DMS79 (cell line): ENCODE results near the gene SYNGR1.

Experiments used
- DNase-seq: peaks from one replicate; lab custom pipeline; 2025; lab: John Stamatoyannopoulos, UW

The SYNGR1 gene, protein sequence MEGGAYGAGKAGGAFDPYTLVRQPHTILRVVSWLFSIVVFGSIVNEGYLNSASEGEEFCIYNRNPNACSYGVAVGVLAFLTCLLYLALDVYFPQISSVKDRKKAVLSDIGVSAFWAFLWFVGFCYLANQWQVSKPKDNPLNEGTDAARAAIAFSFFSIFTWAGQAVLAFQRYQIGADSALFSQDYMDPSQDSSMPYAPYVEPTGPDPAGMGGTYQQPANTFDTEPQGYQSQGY

DNA sequence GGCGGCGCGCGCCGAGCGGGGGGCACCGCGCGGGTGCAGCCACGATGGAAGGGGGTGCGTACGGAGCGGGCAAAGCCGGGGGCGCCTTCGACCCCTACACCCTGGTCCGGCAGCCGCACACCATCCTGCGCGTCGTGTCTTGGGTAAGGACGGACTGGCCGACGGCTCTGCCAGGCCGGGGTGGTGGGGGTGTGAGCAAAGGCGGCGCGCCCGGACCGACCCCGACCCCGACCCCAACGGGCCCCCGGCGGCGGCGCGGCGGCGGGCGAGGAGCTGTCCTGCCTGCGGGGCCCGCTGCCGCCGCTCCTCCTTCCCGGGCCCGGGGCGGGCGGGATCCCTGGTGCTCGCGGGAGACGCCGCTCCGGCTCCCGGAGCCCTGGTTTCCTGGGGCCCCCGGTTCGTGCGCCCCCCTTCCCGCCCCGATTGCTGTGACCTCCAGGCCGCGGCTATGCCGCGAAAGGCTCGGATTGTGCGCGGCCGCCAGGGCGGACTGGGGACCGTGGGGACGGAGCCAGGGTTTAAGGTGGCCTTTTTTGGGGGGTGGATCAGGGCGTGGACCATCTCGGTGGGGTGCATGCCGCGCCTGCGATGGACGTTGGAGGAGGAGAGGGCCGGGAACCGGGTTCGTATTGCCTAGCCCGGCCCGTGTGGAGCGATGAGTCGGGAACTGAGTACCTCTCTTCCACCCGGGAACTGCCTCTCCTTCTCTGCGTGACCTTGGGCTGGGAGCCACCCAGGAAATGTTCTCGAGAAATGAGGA lies at the start of gene SYNGR1:
Gene SYNGR1, plus strand, starts transcription at position 25 of the 760 bp plus-strand sequence. Its CDS starts 20 bp downstream, at position 45.
- no peak for DNase-seq

DNA sequence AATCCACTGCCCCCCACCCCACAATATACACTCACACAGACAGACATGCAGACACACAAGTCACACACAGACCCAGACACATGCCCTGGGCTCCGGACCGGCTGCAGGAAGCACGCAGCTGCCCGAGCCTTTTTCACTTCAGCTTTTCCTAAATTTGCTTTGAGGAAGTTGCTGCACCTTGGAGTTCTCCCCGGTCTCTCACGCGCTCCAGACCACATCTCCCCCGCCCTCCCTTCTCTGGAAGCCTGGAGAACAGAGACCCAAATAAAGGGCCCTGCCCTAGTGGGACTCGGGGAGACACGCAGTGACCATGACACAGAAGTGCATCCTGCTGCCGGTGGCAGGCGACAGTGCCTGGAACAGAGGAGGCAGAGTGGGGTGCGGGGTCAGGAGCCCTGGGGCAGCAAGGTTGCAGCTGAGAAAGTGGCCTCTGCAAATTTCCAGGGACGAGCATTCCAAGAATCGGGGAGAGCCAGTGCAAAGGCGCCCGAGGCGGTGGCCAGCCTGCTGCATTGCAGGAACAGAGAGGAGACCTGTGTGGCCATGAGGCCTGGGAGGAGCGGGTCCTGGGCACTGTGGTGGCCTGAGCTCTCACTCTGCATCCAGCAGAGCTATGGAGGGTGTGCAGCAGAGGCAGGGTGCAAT lies 49.5 kb upstream of the SYNGR1 start:
- DNase-seq, result no peak

DNA sequence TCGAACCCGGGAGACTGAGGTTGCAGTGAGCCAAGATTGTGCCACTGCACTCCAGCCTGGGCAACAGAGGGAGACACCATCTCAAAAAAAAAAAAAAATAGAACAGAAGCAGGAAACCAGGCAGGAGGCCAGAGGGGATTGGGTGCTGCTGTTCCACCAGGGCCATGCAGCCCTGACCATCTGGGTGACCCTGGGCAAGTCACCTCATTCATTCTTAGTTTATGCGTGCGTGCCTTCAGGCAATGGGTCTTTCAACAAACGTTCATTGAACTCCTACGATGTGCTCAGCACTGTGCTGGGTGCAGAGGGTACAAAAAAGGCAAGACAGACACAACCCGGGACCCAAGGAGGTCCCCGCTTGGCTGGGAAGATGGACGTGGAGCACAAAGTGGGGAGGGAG lies 48.7 kb upstream of the SYNGR1 start:
- DNase-seq, result no peak

DNA sequence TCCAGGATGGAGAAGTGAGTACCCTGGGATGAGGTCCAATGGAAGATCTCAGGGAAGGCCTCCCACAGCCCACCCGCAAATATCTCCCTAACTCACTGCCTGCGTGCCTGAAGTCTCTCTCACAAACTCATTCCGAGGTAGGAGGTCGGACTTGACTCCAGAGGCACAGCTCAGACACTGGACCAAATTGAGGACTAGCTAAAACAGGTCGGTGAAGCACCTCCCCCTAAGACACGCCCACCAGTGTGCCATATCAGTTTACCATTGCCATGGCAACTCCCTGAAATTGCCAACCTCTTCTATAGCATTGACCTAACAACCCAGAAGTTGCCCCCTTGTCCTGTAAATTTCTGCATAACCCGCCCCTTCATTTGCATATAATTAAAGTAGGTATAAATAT lies 47.9 kb upstream of the SYNGR1 start:
- no peak for DNase-seq

DNA sequence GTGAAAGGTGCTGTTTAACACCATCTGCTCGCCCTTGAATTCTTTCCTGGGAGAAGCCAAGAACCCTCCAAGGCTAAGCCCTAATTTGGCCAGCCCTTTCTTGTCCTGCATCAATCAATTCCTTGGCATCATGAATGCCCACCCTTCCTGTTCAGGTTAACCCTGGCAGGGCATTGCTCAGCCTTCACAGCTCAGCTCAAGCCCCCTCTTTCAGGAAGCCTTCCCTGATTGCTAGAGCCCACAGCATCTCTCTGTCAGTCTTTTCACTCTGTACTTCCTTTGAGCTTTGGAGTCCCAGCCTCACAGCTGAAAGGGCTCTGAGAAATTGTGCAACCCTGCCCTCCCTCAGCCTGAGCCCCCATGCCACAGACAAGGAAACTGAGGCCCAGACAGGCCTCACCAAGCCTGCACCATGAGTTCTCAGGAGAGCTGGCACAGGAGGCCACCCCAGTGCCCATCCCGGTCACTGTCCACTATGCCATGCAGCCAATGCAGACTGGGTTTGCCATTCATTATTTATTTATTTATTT lies 47.3 kb upstream of the SYNGR1 start:
- DNase-seq, result no peak

DNA sequence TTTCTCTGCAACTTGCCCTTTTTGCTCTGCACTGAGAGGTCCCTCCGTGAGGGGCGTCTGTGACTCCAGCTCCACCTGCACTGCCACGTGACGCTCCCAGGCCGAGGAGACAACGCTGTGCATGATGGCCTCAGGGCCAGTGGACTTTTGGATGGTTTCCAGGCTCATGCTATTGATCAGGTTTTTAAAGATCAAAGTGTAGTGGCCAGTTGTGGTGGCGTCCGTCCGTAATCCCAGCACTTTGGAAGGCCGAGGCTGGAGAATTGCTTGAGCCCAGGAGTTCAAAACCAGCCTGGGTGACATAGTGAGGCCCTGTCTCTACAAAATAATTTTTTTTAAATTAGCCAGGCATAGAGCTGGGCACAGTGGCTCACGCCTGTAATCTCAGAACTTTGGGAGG lies 46.4 kb upstream of the SYNGR1 start:
- DNase-seq, result no peak

DNA sequence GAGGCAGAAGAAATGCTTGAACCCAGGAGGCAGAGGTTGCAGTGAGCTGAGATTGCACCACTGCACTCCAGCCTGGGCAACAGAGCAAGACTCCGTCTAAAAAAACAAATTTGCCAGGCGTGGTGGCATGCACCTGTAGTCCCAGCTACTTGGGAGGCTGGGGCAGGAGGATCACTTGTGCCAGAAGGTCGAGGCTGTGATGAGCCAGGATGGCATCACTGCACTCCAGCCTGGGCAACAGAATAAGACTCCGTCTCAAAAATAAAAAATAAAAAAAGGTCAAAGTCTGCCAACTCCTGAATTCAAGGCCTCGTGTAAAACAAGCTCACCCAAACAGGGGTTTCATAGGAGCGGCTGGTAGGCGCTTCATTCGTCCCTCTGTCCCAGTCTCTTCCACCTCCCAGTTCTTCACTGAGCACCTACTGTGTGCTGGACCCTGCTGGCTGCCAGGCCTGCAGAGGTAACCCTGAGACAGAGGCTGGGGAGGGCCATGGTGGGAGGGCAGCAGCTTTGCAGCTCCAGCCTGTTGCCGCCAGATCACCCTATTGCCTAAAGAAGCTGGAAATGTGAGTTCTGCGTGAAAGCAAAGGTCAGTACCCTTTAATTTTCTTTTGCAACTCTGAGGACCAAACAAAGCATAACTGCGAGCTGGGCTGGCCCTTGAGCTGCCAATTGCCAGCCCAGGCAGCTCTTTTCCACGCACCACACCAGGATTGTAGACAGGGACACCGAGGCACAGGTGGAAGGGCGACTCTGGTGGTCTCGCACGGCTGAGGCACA lies 45.7 kb upstream of the SYNGR1 start:
- no peak for DNase-seq

DNA sequence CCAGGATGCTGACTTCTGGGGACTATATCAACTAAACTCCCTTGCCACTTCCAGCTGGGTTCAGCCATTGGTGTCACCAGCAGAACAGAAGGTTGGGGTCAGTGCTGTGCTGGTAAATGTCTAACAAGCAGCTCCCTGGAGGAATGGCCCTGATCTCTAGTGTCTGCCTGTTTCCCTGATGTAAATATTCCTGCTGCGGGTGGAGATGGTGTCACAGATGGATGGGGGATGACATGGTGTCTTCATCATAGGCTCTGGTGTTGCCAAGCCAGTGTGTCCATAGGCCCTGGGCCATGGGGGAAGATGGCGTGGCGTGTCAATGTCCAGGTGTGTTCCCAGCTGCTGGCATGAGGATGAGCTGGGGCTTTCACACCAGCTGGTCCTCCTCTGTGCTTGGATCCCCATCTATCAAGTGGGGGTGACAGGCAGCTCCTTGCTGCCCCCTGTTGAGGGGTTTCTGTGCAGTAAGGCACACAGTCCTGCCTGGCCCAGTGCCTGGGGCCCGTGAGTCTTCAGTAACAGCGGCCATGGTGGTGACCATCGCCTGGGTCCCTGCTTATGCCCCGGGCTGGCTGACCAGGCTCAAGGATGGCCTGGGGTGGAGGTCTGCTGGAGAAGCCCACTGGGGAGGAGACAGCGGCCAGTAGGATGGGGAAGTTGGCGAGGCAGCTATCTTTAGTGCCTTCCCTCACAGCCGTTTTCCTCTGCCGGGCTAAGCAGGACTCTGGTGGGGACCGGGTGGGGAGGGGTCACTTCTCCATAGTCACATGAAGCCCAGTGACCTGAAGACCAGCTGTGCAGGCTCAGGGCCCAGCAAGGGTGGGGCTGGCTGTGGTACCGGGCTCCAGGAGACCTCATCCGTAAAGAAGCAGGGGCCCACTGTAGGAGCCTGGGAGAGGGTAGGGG lies 43.1 kb upstream of the SYNGR1 start:
- DNase-seq, result no peak

DNA sequence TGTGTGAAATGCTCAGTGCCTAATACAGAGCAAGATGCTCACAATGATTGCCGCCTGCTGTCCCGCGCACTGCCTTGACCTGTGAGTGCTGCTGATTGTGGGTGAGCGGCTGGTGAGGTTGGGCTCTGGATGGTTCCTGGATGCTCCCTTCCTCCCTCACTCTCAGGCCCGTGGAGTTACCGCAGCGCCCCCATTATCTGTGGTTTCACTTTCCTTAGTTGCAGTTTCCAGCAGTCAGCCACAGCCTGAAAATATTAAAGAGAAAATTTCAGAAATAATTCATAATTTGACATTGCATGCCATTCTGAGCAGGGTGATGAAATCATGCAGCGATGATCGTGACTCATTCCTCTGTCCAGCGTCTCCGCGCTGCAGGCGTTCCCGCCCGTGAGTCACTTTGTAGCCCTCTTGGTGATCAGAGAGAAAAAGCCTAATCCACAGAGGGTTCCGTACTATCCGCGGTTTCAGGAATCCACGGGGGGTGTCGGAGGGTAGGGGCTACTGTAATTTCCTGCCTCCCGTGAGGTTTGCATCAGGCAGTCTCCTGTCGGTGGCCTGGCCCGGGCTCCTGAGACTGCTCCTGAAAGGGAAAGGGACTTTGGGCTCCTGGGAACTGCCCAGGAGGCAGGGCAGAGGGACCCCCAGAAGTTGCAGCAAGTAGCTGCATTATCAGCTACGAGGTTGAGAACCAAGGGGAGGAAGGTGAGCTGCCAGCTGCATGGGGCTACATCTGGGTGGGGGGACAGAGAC lies 41.0 kb upstream of the SYNGR1 start:
- no peak for DNase-seq

DNA sequence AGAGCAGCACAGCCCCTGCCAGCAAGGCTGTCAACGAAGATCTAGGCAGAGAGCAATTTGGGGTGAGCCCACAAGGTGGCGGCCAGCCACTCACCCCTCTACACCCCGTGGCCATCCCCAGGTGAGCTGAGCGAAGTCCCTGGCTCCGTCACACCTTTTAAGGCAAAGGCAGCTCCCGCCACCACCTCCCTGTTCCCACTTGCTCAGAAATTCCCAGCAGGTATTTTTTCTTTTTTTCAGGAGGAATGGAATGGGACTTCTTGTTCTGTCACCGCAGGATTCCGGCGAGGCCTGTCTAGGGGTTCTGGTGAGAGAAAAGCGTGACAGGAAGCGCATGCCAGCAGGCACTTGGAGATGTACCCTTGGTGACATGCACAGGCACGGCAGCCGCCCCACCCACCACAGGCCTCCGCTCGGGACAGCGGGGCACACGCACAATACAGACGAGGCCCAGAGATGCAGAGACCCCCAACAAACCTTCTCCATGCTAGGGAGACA lies 40.4 kb upstream of the SYNGR1 start:
- DNase-seq, result no peak

DNA sequence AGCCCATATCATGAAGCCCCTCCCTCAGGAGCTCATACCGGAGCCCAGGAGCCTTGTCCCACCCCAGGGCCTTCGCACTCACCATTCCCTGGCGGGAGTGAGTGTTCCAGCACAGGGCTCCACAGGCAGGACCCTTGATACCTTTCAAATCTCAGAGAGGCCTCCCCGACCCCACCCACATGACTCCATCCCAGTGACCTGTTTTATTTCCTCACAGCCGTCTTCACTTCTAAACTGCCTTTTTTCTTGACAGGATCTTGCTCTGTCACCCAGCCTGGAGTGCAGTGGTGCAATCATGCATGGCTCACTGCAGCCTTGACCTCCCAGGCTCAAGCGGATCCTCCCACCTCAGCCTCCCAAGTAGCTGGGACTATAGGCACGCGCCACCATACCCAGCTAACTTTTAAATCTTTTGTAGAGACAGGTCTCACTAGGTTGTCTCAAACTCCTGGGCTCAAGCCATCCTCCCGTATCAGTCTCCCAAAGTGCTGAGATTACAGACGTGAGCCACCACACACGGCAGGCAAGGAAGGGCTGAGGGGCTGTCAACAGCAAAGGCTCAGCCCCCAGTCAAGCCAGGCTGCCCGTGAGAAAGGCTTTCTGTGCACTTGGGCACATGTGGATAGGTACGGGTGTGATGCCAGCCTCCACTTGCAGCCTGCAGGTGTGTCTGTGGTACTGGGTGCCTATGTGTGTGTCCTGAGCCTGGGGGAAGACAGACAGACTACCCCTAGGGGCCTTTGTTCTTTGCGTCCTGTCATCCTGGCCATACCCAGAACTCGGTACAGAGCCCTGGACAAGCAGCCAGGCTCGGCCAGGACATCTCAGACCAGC lies 39.7 kb upstream of the SYNGR1 start:
- DNase-seq, result no peak

DNA sequence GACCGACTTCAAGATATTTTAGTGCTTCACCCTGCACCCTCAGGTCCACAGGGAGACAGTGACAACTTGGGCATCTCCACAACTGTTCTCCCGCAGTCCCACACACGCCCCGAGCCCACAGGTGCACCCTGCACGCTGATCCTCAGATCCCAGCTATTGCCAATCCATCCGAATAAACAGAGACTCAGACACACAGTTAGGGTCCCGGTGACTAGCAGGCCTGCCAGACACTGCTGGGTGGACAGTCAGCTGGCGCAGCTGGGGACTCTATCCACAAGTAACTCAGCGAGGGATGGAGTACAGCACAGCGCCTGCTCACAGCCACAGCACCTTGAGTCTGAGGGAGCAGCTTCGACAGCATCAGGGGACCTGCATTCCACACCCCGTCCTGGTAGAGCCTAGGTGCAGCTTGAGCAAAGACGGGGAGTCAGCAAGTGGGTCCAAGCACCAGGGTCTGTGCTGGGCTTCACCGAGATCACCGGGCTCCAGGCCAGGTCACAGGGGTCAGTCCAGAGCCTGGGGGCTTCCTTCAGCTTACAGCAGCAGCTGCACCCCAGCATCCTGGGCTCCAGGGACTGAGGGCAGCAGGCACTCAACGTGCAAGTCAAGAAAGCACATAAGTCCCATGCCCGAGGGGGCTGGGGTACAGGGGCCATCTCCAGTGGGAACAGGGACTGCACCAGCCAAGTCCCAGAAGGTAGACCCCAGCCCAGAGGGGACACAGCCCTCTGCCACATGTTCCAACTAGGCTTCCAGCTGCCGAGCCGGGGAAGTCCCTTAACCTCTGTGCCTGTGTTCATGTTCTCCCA lies 38.0 kb upstream of the SYNGR1 start:
- DNase-seq, result no peak

DNA sequence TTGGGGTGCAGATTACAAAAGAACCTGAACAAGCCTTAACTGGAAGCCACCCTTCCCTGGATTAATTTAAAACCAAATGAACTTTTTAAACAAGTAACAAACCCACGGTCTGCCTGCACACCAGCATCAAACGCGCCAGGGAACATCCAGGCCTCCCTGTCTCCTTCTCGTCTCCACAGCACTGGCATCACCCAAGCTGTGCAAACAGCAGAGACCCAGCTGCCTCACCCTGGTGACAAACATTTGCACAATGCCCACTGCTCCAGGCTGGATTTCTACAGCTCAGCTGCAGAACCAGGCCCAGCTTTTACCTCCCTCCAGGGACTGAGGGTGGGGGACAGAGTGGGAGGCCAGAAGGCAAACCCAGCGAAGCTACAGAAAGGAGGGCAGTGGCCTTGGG lies 37.4 kb upstream of the SYNGR1 start:
- no peak for DNase-seq

DNA sequence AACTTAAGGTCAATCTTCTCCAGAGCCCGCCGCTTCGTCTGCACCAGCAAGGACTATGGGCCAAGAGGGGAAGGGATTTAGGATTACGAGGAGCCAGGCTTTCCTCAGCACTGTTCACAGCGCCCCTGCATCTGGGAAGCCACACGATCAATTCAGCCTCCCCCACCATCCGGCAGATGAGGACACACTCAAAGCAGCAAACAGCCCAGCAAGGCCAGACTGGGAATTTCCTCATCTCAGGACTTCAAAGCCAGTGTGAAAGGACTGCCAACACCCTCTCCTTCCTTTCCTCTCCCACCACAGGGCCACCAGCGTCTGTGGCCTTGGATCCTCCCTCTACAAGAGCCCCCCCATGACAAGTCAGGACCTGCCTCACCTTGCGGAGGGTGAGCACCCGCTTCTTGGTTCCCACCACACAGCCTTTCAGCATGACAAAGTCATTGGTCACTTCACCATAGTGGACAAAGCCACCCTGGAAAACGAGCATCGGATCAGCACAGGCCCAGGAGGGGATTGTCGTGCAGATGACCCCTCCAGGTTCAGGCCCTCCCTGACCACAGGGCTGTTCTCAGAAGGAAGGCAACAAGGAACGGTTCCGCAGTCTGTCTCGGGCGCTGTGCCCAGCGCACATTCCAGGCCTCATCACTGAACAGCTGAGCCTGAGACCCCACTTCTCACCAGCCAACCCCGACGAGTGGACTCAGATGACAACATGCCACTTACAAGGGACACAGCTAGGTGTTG lies 36.4 kb upstream of the SYNGR1 start:
- DNase-seq, result no peak

DNA sequence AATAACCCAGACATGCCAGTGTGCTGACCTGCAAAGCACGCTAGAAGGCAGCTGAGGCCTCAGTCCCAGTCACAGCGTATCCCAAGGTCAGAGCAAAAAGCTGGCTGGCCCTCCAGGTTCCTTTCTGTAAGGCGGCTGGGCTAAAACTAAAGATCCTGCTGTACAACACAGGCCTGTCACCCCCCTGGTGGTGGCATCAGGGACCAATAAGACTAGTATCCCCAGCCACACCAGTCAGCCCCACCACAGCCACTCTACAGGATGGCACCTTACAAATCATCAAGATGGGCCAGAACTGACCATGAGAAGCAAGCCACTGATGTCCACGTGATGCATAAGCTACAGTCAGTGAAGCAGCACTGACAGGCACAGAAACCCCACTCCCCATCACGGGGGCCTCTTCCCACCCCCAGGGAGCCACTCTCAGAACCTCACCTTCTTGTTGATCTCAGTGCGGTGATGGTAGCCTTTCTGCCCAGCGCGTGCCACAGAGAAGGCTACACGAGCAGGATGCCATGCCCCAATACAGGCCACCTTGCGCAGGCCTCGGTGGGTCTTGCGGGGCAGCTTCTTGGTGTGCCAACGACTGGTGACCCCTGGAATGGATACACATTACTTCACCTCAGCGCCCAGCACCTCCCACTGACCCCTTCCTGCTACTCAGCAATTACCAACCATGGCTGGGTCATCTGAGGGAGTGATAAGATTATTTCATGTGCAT lies 35.4 kb upstream of the SYNGR1 start:
- no peak for DNase-seq

DNA sequence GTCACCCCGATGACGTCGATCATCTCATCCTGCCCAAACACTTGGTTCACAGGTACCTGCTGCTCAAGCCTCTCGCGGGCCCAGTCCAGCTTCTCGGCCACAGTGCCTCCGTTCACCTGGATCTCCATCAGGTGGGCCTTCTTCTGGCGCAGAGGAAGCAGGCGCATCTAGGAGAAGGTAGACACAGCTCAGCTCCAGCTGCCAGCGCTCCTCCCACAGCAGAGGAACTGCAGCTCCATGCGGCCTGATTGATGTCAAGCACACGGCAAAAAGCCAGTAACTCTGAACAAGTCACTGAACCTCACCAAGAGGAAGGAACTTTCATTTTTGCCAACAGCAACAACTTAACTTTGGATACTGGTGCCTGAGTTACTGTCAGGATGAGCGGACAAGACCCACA lies 34.4 kb upstream of the SYNGR1 start:
- no peak for DNase-seq

DNA sequence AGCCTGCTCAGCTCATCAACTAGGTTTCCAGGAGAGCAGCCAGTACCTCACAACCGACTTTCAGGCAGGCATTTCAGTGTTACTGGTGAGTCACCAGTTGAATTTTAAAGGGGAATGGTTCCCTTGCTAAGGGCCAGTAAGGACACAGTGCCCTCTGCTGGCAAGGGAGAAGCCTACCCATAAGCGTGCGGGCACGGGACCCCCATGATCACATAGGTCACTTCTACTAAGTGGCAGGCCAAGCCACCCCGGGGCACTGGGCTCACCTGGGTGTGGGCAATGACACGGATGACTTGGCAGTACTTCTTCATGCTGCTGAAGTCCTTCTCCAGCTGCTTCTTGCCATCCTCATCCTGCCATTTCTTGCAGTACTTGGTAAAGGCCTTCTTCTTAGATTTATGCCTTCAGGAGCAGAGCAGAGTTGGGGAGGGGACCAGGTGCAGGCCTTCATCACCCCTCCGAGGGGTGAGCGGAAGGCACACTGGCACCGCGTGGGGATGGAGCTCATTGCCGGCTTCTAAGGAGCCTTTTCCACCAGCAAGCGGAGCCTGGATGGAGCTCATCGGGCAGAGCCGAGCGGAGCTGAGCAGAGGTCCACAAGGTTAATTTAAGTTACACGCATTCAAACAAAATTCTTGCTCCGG lies 33.2 kb upstream of the SYNGR1 start:
- no peak for DNase-seq
